Prostate gland (tissue), 2 donors: ENCODE data around the gene TBCC. TPM values are rescaled to one million over a fixed set of nuclear protein-coding genes. Genes with fewer than 3 reads are reported as not detected.
"Not testable (repeated sequence)": the region's sequence is repeated elsewhere in the genome, so short reads cannot be mapped to it uniquely, and the experiment has no call there.

ENCODE experiments used
- DNase-seq: peaks from one replicate; pipeline ENCODE4 v3.0.0-alpha.2; 2019; ENCODE audit warnings: low spot score
- H3K27ac ChIP-seq, 2 donors: fragments of 200-600 bp; sonication (generic); 2 replicates each; pipeline ENCODE4 v1.5.1; 2017 to 2019
- H3K27me3 ChIP-seq: fragments of 200-600 bp; sonication (generic); replicated peaks from 2 replicates; pipeline ENCODE4 v1.5.1; 2019; ENCODE audit not compliant: insufficient read depth
- H3K36me3 ChIP-seq, 2 donors: fragments of 200-600 bp; sonication (generic); 1 replicate in 1 of 2; 2 replicates in 1 of 2; pipeline versions ENCODE4 v1.5.1 to v1.8.1; 2017 to 2019
- H3K4me1 ChIP-seq: fragments of 200-600 bp; sonication (generic); replicated peaks from 2 replicates; pipeline ENCODE4 v1.5.1; 2019
- H3K4me3 ChIP-seq, 2 donors: fragments of 200-600 bp; sonication (generic); 2 replicates each; pipeline ENCODE4 v1.5.1; 2017 to 2019
- H3K9me3 ChIP-seq: fragments of 200-600 bp; sonication (generic); 2 replicates; pipeline ENCODE4 v1.5.1; 2017
- POLR2A ChIP-seq: fragments of 450-650 bp; IDR thresholded peaks from one replicate; pipeline ENCODE4 v1.6.1; 2016; ENCODE audit warnings: antibody characterized with exemption, mild to moderate bottlenecking
- POLR2AphosphoS5 ChIP-seq: sonication (generic); formaldehyde crosslinking; IDR thresholded peaks from one replicate; pipeline ENCODE4 v1.6.1; 2017; ENCODE audit warnings: antibody characterized with exemption
- WGBS: methylation state at CpG from one replicate; pipeline ENCODE4 v1.1.5; 2018; 5-methylcytosine and 5-hydroxymethylcytosine counted together
- intact Hi-C: fragments of 100-400 bp; cut with DNase I; formaldehyde crosslinking; loops from one replicate; pipeline ENCODE4 v1.14.2; 2022
- total RNA-seq, 2 donors: library from RNA; depleted of rRNA; stranded (reverse); fragments of >200 nt; gene quantifications; one replicate each; pipeline ENCODE4 v1.1.0, GENCODE V29; 2016
- TF ChIP-seq, protein P1 (sequence below), 4 experiments: fragments of 200-600 bp in 2 of 4; fragments of 450-650 bp in 2 of 4; sonication (generic) in 2 of 4; IDR thresholded peaks; 1 replicate in 3 of 4; 2 replicates in 1 of 4; pipeline ENCODE4 v1.5.1; 2016 to 2019; ENCODE audit warnings: antibody characterized with exemption in 4 of 4, mild to moderate bottlenecking in 2 of 4, moderate library complexity in 2 of 4

The TBCC gene
- total RNA-seq, 2 donors from 2014 or later, result 43.4 to 59.8 TPM

DNA sequence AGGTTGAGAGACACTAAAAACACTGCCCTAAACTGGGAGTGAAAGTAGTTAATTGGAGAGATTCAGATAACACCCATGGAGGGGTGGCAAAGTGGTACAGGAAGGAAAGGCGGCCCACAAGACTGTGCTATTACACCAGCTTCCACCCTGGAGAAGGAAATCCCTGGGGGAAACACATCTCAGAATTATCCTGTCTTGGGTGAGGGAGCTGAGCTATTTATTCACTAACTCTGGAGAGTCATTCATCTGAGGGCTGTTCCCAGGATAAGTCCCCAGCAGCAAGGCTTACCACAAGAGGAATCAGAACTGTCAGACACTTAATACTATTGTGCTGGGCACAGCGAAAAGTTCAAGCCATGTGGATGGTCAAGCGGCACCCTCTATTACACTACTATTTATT, 9.9 kb downstream of the TBCC start:
- no peaks in the 10 kb centered on the region for H3K4me1 ChIP-seq
- intact Hi-C loops, result no loop called here
- no peak overlapping the region for H3K4me3 ChIP-seq
- DNase-seq, result no peak
- H3K27me3 ChIP-seq, result no peaks in the 10 kb centered on the region
- no peak for TF ChIP-seq POLR2AphosphoS5
- TF ChIP-seq, protein P1, sequence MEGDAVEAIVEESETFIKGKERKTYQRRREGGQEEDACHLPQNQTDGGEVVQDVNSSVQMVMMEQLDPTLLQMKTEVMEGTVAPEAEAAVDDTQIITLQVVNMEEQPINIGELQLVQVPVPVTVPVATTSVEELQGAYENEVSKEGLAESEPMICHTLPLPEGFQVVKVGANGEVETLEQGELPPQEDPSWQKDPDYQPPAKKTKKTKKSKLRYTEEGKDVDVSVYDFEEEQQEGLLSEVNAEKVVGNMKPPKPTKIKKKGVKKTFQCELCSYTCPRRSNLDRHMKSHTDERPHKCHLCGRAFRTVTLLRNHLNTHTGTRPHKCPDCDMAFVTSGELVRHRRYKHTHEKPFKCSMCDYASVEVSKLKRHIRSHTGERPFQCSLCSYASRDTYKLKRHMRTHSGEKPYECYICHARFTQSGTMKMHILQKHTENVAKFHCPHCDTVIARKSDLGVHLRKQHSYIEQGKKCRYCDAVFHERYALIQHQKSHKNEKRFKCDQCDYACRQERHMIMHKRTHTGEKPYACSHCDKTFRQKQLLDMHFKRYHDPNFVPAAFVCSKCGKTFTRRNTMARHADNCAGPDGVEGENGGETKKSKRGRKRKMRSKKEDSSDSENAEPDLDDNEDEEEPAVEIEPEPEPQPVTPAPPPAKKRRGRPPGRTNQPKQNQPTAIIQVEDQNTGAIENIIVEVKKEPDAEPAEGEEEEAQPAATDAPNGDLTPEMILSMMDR (IDR thresholded peaks at IDR 0.05), result no peak
- TF ChIP-seq POLR2A, result no peak
- no peaks in the 10 kb centered on the region for H3K9me3 ChIP-seq
- WGBS, result 93% methylated on average over 3 of the region's 3 CpGs
- no peaks in the 10 kb centered on the region for H3K36me3 ChIP-seq
- no peak overlapping the region for H3K27ac ChIP-seq

DNA sequence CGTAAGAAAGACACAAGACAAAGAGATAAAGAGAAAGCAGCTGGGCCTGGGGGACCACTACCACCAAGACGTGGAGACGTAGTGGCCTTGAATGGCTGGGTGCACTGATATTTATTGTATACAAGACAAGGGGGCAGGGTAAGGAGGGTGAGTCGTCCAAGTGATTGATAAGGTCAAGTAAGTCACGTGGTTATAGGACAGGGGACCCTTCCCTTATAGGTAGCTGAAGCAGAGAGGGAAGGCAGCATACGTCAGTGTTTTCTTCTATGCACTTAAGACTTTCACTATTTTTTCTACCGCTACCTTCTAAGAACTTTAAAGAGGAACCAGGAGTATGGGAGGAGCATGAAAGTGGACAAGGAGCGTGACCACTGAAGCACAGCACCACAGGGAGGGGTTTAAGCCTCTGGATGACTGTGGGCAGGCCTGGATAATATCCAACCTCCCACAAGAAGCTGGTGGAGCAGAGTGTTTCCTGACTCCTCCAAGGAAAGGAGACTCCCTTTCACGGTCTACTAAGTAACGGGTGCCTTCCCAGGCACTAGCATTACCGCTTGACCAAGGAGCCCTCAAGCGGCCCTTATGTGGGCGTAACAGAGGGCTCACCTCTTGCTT, 11.9 kb downstream of the TBCC start:
- H3K36me3 ChIP-seq, intact Hi-C loops: not testable (repeated sequence)
- 77% methylated on average over 13 of the region's 13 CpGs for WGBS

DNA sequence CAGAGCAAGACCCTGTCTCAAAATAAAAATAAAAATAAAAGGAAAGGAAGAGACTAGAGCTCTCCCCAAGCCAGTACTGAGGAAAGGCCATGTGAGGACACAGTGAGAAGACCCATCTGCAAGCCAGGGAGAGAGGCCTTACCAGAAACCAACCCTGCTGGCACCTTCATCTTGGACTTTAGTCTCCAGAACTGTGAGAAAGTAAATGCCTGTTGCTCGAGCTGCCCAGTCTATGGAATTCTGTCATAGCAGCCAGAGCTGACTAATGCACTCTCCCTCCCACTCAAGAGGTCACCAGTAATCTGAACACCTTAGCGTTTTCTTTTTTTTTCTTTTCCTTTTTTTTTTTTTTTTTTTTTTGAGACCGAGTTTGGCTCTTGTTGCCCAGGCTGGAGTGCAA, 16.2 kb downstream of the TBCC start:
- H3K36me3 ChIP-seq, result no peaks in the 10 kb centered on the region
- no peak for DNase-seq
- H3K9me3 ChIP-seq, result no peaks in the 10 kb centered on the region
- no peaks in the 10 kb centered on the region for H3K4me1 ChIP-seq
- no peak overlapping the region for H3K4me3 ChIP-seq
- TF ChIP-seq POLR2AphosphoS5, result no peak
- TF ChIP-seq, protein P1 (IDR thresholded peaks at IDR 0.05), result no peak
- TF ChIP-seq POLR2A, result no peak
- H3K27ac ChIP-seq, result no peak overlapping the region
- 75% methylated on average over 3 of the region's 3 CpGs for WGBS
- intact Hi-C loops, result no loop called here
- no peaks in the 10 kb centered on the region for H3K27me3 ChIP-seq

More for the DNA sequence above, 11.9 kb downstream of the TBCC start:
- H3K27ac ChIP-seq, H3K9me3 ChIP-seq, H3K4me3 ChIP-seq, H3K4me1 ChIP-seq, DNase-seq, H3K27me3 ChIP-seq: not testable (repeated sequence)

DNA sequence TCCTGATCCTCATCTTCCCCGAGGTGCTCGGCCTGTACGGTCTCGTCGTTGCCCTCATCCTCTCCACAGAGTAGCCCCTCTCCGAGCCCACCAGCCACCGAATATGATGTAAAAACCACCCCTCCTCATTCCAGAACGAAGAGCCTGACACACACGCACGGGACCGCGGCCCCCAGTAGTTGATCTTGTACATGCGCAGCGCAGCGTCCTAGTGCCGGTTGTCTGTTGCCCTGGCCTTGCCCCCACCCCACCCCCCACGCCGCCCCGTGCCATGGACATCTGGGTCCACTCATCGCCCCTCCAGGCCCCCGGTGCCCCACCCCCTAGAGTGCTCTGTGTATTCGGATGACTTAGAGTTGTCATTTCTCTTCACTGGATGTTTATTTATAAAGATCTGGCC, 18.3 kb downstream of the TBCC start:
- intact Hi-C loops, result loop anchor here (2.0 kb wide), 1 partner anchor 149 kb away; no protein-coding TSS in a partner anchor
- Histone ChIP-seq H3K27ac (peak overlapping the region; percentile 42 to 57), H3K27me3 (no peaks in the 10 kb centered on the region), H3K36me3 (no peaks in the 10 kb centered on the region), H3K4me3 (peak overlapping the region; percentile 13 to 34), H3K4me1 (no peaks in the 10 kb centered on the region), H3K9me3 (no peaks in the 10 kb centered on the region)
- 74% methylated on average over 22 of the region's 22 CpGs for WGBS
- TF ChIP-seq, protein P1 (IDR thresholded peaks at IDR 0.05), result no peak
- no peak for TF ChIP-seq POLR2AphosphoS5
- TF ChIP-seq POLR2A, result no peak
- DNase-seq, result no peak

DNA sequence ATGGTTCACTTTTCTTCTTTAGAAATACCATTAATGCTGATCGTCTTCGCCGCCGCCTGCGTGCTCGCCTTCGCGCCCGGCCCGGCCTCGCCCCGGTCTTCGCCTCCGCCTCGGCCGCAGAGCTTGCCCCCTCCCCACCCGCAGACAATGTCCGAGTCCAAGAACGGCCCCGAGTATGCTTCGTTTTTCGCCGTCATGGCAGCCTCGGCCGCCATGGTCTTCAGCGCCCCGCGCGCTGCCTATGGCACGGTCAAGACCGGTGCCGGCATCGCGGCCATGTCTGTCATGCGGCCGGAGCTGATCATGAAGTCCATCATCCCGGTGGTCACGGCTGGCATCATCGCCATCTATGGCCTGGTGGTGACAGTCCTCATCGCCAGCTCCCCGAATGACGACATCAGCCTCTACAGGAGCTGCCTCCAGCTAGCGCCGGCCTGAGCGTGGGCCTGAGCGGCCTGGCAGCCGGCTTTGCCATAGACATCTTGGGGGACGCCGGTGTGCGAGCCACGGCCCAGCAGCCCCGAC, 18.8 kb downstream of the TBCC start:
- intact Hi-C loops, result loop anchor here (2.0 kb wide), 1 partner anchor 150 kb away; no protein-coding TSS in a partner anchor
- WGBS, result 8% methylated on average over 31 of the region's 52 CpGs
- Histone ChIP-seq H3K4me3 (peak overlapping the region; percentile 13 to 34), H3K36me3 (no peaks in the 10 kb centered on the region), H3K27ac (peak overlapping the region; percentile 42 to 57), H3K27me3 (no peaks in the 10 kb centered on the region), H3K4me1 (no peaks in the 10 kb centered on the region), H3K9me3 (no peaks in the 10 kb centered on the region)
- TF ChIP-seq, protein P1 (IDR thresholded peaks at IDR 0.05), result no peak
- no peak for TF ChIP-seq POLR2A
- no peak for TF ChIP-seq POLR2AphosphoS5
- no peak for DNase-seq
